PC-3 (cell line): ENCODE results near the gene SFRP2. TPM values are rescaled to one million over a fixed set of nuclear protein-coding genes. Genes with fewer than 3 reads are reported as not detected.

Source experiments
- ATAC-seq: fragments of 200-7000 bp; cut with Tn5 transposase; 2 replicates; pipeline ENCODE4 v1.9.1; 2020; ENCODE audit warnings: mild to moderate bottlenecking, moderate library complexity
- BruUV-seq: library from RNA; stranded (reverse); fragments of 400-500 nt; replicated peaks from 2 replicates; lab custom pipeline; 2021; lab: Mats Ljungman, UMichigan
- CTCF ChIA-PET: fragments of 300-600 bp; sonication (Branson Sonifier 250); formaldehyde crosslinking; loops from one replicate; lab custom pipeline; 2022; ENCODE audit warnings: antibody characterized with exemption; lab: Charles Lee
- POLR2A ChIA-PET: fragments of 300-600 bp; sonication (Branson Sonifier 250); formaldehyde crosslinking; loops from one replicate; lab custom pipeline; 2022; ENCODE audit warnings: antibody characterized with exemption; ENCODE audit not compliant: unreplicated experiment; lab: Charles Lee
- DNase-seq: peaks from one replicate; pipeline ENCODE4 v3.0.0-alpha.2; 2015
- H2AFZ ChIP-seq: fragments of 300-600 bp; sonication (generic); 2 replicates; pipeline ENCODE4 v1.6.0; 2016; ENCODE audit warnings: antibody characterized with exemption, low read length
- H3F3A ChIP-seq: fragments of 300-600 bp; sonication (generic); one replicate; pipeline ENCODE4 v1.6.0; 2017; ENCODE audit warnings: antibody characterized with exemption, low read length, control low read depth, mild to moderate bottlenecking; ENCODE audit not compliant: unreplicated experiment
- H3K27ac ChIP-seq: fragments of 300-600 bp; sonication (generic); 2 replicates; pipeline ENCODE4 v1.5.1; 2016; ENCODE audit warnings: mild to moderate bottlenecking, low read length
- H3K27me3 ChIP-seq: fragments of 300-600 bp; sonication (generic); 2 replicates; pipeline ENCODE4 v1.6.1; 2016; ENCODE audit warnings: low read length, mixed read lengths
- H3K36me3 ChIP-seq: fragments of 300-600 bp; sonication (generic); 2 replicates; pipeline ENCODE4 v1.6.1; 2016; ENCODE audit warnings: low read depth, mixed run types, low read length, mixed read lengths
- H3K4me1 ChIP-seq: fragments of 300-600 bp; sonication (generic); 2 replicates; pipeline ENCODE4 v1.5.1; 2016; ENCODE audit warnings: low read length; ENCODE audit not compliant: insufficient read depth
- H3K4me2 ChIP-seq: fragments of 300-600 bp; sonication (generic); 2 replicates; pipeline ENCODE4 v1.6.0; 2016; ENCODE audit warnings: low read length
- H3K4me3 ChIP-seq: fragments of 300-600 bp; sonication (generic); 2 replicates; pipeline ENCODE4 v1.5.1; 2016; ENCODE audit warnings: mild to moderate bottlenecking, low read length, mixed read lengths
- H3K79me2 ChIP-seq: fragments of 300-600 bp; sonication (generic); 2 replicates; pipeline ENCODE4 v1.6.1; 2017; ENCODE audit warnings: low read length, mixed read lengths
- H3K9ac ChIP-seq: fragments of 300-600 bp; sonication (generic); 2 replicates; pipeline ENCODE4 v1.6.0; 2016; ENCODE audit warnings: mild to moderate bottlenecking, low read length
- H3K9me2 ChIP-seq: fragments of 300-600 bp; sonication (generic); replicated peaks from 2 replicates; pipeline ENCODE4 v1.6.1; 2016; ENCODE audit warnings: mixed run types, low read length, mixed read lengths
- H3K9me3 ChIP-seq: fragments of 300-600 bp; sonication (generic); 2 replicates; pipeline ENCODE4 v1.6.1; 2016; ENCODE audit warnings: low read length, mixed read lengths
- H4K20me1 ChIP-seq: fragments of 300-600 bp; sonication (generic); 2 replicates; pipeline ENCODE4 v1.6.1; 2016; ENCODE audit warnings: low read length, mixed read lengths
- EZH2 ChIP-seq: fragments of 300-600 bp; sonication (generic); IDR thresholded peaks from one replicate; pipeline ENCODE4 v1.6.1; 2017; ENCODE audit warnings: antibody characterized with exemption, mild to moderate bottlenecking, low read length; ENCODE audit not compliant: unreplicated experiment
- EZH2phosphoT487 ChIP-seq: fragments of 300-600 bp; sonication (generic); IDR thresholded peaks from 2 replicates; pipeline ENCODE4 v1.6.1; 2018; ENCODE audit warnings: mild to moderate bottlenecking, antibody characterized with exemption, low read length, borderline replicate concordance
- intact Hi-C: fragments of 100-400 bp; cut with micrococcal nuclease; formaldehyde crosslinking; loops from 2 replicates; pipeline ENCODE4 v1.9.0; 2023
- total RNA-seq: library from RNA; depleted of rRNA; stranded (reverse); fragments of >200 nt; gene quantifications from 2 replicates; pipeline ENCODE4 v1.2.3, GENCODE V29; 2014
- TF ChIP-seq, protein P1 (sequence below): fragments of 300-600 bp; sonication (generic); conservative IDR thresholded peaks from 2 replicates; pipeline ENCODE4 v1.5.1; 2017; ENCODE audit warnings: antibody characterized with exemption, low read depth, mild to moderate bottlenecking, low read length

SFRP2 gene
- total RNA-seq, 1 experiment from 2014 or later, result not detected

DNA sequence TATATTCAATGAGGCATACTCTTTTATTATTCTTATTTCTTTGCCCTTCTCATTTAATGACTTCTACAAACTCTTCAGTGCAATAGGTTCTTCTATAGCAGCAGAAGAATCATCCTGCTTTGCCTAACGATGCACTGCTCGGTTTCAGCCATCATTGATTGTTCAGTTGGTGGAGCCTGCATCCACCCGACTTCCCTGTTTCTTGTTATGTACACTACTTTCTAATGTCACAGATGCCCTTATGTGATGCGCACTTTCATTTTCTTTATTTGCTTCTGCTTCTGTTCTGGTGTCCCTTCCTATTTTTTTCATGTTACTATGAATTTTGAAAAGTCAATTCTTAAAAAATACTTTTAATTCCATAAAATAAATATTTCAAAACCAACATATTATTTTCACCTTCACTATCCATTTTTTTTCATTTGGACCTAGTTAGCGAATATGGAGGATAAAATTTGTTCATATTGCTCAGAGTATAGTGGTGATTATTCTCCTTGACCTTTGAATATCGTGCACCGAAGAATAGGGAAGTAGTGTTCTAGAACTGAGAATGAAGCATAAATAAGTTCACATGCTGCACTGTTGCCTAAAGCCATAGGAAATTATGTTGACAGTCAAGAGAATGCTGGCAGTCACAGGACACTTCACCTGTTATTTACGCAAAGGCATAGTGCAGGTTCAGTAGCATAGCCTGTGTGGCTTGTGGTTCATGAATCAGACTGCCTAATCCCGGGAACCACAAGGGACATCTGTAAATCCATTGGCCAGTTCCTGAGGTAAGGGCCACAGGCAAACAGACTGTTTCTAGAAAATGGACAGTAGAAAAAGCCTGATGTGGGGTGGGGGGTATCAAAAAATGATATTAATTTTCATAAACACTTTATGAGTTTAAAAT is 21.3 kb upstream of the SFRP2 start:
- intact Hi-C loops, result no loop called here

DNA sequence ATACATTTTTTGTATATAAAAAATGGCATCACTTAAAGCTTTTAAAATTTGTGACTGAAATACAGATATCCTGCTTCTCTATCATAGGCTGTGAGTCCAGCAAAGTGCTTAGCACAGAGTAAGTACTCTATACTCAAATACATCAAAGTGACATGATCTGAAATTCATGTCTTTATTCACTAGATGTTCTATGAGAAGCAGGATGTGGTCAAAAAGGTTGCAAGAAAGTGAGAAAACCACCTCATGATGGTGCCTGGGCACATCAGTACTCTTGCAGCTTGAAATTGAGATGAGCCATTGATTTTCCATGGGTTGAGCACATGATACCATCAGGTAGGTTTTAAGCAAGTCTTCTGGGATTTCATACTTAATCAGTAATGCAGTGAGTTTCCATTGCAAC is 20.4 kb upstream of the SFRP2 start:
- no TSS peak for BruUV-seq
- Histone ChIP-seq H3K36me3 (no peaks in the 10 kb centered on the region), H3K9me2 (no peaks in the 10 kb centered on the region), H3K27me3 (peaks cover 27% of the 10 kb centered on the region; the same call in 1 of the 2 replicates), H3K4me2 (no peak overlapping the region), H2AFZ (no peak overlapping the region), H3K4me3 (no peak overlapping the region), H3K27ac (no peak overlapping the region), H4K20me1 (no peaks in the 10 kb centered on the region), H3K79me2 (no peaks in the 10 kb centered on the region), H3K4me1 (no peaks in the 10 kb centered on the region), H3K9me3 (no peaks in the 10 kb centered on the region), H3F3A (no peaks in the 10 kb centered on the region), H3K9ac (no peak overlapping the region)
- POLR2A ChIA-PET, result no interaction called here
- CTCF ChIA-PET, result no interaction called here
- TF ChIP-seq EZH2, result no peak
- intact Hi-C loops, result no loop called here
- ATAC-seq (no peak), DNase-seq (no peak)

More for the DNA sequence above, 21.3 kb upstream of the SFRP2 start:
- CTCF ChIA-PET, result no interaction called here
- peak; percentile 64 for DNase-seq
- Histone ChIP-seq H3K4me2 (no peak overlapping the region), H3F3A (no peaks in the 10 kb centered on the region), H3K27ac (no peak overlapping the region), H2AFZ (no peak overlapping the region), H3K9ac (no peak overlapping the region), H3K9me2 (no peaks in the 10 kb centered on the region), H3K79me2 (no peaks in the 10 kb centered on the region), H3K4me3 (no peak overlapping the region), H3K27me3 (peaks cover 32% of the 10 kb centered on the region; the same call in 1 of the 2 replicates), H3K9me3 (no peaks in the 10 kb centered on the region), H4K20me1 (no peaks in the 10 kb centered on the region), H3K36me3 (no peaks in the 10 kb centered on the region), H3K4me1 (no peaks in the 10 kb centered on the region)
- TF ChIP-seq EZH2 (no peak), EZH2phosphoT487 (no peak)
- TF ChIP-seq, protein P1, sequence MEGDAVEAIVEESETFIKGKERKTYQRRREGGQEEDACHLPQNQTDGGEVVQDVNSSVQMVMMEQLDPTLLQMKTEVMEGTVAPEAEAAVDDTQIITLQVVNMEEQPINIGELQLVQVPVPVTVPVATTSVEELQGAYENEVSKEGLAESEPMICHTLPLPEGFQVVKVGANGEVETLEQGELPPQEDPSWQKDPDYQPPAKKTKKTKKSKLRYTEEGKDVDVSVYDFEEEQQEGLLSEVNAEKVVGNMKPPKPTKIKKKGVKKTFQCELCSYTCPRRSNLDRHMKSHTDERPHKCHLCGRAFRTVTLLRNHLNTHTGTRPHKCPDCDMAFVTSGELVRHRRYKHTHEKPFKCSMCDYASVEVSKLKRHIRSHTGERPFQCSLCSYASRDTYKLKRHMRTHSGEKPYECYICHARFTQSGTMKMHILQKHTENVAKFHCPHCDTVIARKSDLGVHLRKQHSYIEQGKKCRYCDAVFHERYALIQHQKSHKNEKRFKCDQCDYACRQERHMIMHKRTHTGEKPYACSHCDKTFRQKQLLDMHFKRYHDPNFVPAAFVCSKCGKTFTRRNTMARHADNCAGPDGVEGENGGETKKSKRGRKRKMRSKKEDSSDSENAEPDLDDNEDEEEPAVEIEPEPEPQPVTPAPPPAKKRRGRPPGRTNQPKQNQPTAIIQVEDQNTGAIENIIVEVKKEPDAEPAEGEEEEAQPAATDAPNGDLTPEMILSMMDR, result no peak
- POLR2A ChIA-PET, result no interaction called here
- ATAC-seq, result no peak
- BruUV-seq, result no TSS peak

DNA sequence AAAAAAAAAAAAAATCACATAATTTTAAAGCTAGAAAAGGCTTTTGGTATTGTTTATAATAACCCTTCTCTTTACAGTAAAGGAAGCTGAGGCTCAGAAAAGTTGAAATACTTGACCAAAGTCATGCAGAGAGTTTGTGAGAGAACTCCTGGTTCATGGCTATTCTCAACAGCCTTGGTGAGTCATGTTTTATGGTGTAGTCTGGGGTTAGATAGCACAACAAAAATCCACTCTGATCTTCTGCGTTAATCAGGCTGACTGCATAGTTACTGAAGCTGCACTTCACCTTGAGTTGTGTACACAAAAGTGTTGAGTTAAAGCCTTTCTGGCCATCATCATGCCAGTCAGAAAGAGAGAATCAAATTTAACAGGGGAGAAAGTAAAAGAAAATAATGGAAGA is 19.3 kb upstream of the SFRP2 start:
- DNase-seq, result peak; percentile 6
- CTCF ChIA-PET, result no interaction called here
- Histone ChIP-seq H3K9me2 (no peaks in the 10 kb centered on the region), H4K20me1 (no peaks in the 10 kb centered on the region), H3K9me3 (no peaks in the 10 kb centered on the region), H3F3A (no peaks in the 10 kb centered on the region), H3K36me3 (no peaks in the 10 kb centered on the region), H2AFZ (no peak overlapping the region), H3K4me2 (no peak overlapping the region), H3K4me1 (no peaks in the 10 kb centered on the region), H3K79me2 (no peaks in the 10 kb centered on the region), H3K27me3 (peaks cover 22% of the 10 kb centered on the region; the same call in 1 of the 2 replicates), H3K9ac (no peak overlapping the region), H3K4me3 (no peak overlapping the region), H3K27ac (no peak overlapping the region)
- BruUV-seq, result no TSS peak
- no peak for TF ChIP-seq EZH2phosphoT487
- TF ChIP-seq EZH2, result no peak
- TF ChIP-seq, protein P1, result no peak
- ATAC-seq, result no peak
- POLR2A ChIA-PET, result no interaction called here
- intact Hi-C loops, result no loop called here
